ENCODE data around the gene ZNF106. TPM values are rescaled to one million over a fixed set of nuclear protein-coding genes. Genes with fewer than 3 reads are reported as not detected.
A peak's percentile ranks its signal among the peaks of the same experiment; 100 is the strongest.

Gene ZNF106
- total and polyA plus RNA-seq, 2 of the 4 experiments (the other 2 are of a cell fraction), result 19.2 to 87.5 TPM

DNA sequence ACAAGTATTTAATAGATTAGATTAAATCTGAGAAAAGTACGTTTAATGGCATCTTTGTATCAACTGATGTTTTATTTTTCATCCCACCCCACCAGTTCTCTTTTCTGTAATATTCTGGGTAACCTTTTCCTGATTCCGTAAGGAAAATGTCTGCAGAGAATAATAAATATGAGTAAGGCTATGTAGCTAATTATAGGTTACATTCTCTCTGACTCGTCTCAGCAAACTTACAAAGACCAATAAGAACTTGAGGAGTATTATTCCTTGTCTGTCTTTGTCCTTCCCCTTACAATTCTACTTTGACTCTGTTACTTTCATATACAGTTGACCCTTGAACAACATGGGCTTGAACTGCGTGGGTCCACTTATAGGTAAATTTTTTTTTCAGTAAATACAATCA lies 16.6 kb upstream of the ZNF106 start:
- Histone ChIP-seq H4K91ac (ENCODE audit: insufficient read depth, low read depth, low read length) (no peak overlapping the region), H4K8ac (ENCODE audit: low read depth in 2 of 2, low read length in 2 of 2) (no peak overlapping the region), H3K4me1 (ENCODE audit: control insufficient read depth, insufficient read depth, low read length) (peaks cover 16% of the 10 kb centered on the region), H3K27me3 (ENCODE audit: control insufficient read depth, insufficient read depth, low read length) (no peaks in the 10 kb centered on the region), H3K23ac (ENCODE audit: low read depth, low read length) (no peak overlapping the region), H3K36me3 (ENCODE audit: control insufficient read depth, insufficient read depth, low read length) (peaks cover 2% of the 10 kb centered on the region; the same call in 1 of the 2 replicates), H3K4me3 (ENCODE audit: insufficient read depth, low read depth, low read length) (no peak overlapping the region), H3K9ac (ENCODE audit: low read depth, low read length) (no peak overlapping the region), H2AK5ac (ENCODE audit: low read depth, low read length) (no peak overlapping the region), H2BK20ac (ENCODE audit: low read depth, low read length) (no peak overlapping the region), H2BK120ac (ENCODE audit: low read depth, low read length) (no peak overlapping the region), H2BK15ac (ENCODE audit: low read depth, low read length) (no peak overlapping the region), H3K14ac (replicated peaks; ENCODE audit: low read depth, low read length) (no peak overlapping the region), H3K4me2 (ENCODE audit: low read depth, low read length) (peak overlapping the region; percentile 9; the same call in 1 of the 2 replicates), H3K79me1 (ENCODE audit: low read depth in 1 of 2, low read length in 2 of 2) (peaks cover 27 to 74% of the 10 kb centered on the region in 2 experiments), H3K18ac (ENCODE audit: low read depth, low read length) (no peak overlapping the region), H2AFZ (replicated peaks; ENCODE audit: low read length, poor library complexity) (no peak overlapping the region), H4K20me1 (ENCODE audit: insufficient read depth, low read length) (peaks cover 18% of the 10 kb centered on the region; the same call in 1 of the 2 replicates), H3K27ac (ENCODE audit: insufficient read depth, low read length) (no peak overlapping the region), H2BK5ac (ENCODE audit: low read depth, low read length, poor library complexity, severe bottlenecking) (no peak overlapping the region), H3K4ac (ENCODE audit: low read depth, low read length) (no peak overlapping the region), H4K5ac (ENCODE audit: low read depth, low read length) (no peak overlapping the region), H3K56ac (ENCODE audit: extremely low read depth, insufficient read depth, low read length) (no peak overlapping the region), H2AK9ac (replicated peaks; ENCODE audit: low read depth, low read length, poor library complexity) (no peak overlapping the region), H3K9me1 (ENCODE audit: insufficient read depth, low read length) (peaks cover 7% of the 10 kb centered on the region), H3K9me3 (ENCODE audit: control insufficient read depth, insufficient read depth, low read length) (no peaks in the 10 kb centered on the region)
- in situ Hi-C loops (cut with MboI; ENCODE audit: low sequenced_read_pairs) (no loop called here), dilution Hi-C loops (cut with HindIII; ENCODE audit: low sequenced_read_pairs, unreplicated experiment) (no loop called here), intact Hi-C loops (cut with micrococcal nuclease) (no loop called here)
- ChIA-PET POLR2A (ENCODE audit: unreplicated experiment) (interaction anchor here (0.6 kb wide), 1 partner anchor 13 kb away, joined by 3 read pairs; no protein-coding TSS in a partner anchor), CTCF (interaction anchor here (1.0 kb wide), 1 partner anchor 42 kb away, joined by 3 read pairs; no protein-coding TSS in a partner anchor)
- BruUV-seq (replicated peaks), result no TSS peak
- DNase-seq (peak; percentile 45), ATAC-seq (ENCODE audit: low read depth) (no peak)
- TF ChIP-seq NFE2L2 (IDR thresholded peaks at IDR 0.05; ENCODE audit: low read depth, low read length), result no peak
- TF ChIP-seq MXI1 (IDR thresholded peaks at IDR 0.05; ENCODE audit: borderline replicate concordance, low read depth, low read length), result no peak
- TF ChIP-seq RFX5 (IDR thresholded peaks at IDR 0.05; ENCODE audit: low read depth, low read length), result no peak
- TF ChIP-seq, protein P1, sequence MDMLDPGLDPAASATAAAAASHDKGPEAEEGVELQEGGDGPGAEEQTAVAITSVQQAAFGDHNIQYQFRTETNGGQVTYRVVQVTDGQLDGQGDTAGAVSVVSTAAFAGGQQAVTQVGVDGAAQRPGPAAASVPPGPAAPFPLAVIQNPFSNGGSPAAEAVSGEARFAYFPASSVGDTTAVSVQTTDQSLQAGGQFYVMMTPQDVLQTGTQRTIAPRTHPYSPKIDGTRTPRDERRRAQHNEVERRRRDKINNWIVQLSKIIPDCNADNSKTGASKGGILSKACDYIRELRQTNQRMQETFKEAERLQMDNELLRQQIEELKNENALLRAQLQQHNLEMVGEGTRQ (IDR thresholded peaks at IDR 0.05; ENCODE audit: low read depth, low read length), result no peak
- no peak for TF ChIP-seq CEBPB (IDR thresholded peaks at IDR 0.05; ENCODE audit: low read depth, low read length)
- no peak for TF ChIP-seq BHLHE40 (IDR thresholded peaks at IDR 0.05; ENCODE audit: low read depth, low read length)
- TF ChIP-seq, protein P2, sequence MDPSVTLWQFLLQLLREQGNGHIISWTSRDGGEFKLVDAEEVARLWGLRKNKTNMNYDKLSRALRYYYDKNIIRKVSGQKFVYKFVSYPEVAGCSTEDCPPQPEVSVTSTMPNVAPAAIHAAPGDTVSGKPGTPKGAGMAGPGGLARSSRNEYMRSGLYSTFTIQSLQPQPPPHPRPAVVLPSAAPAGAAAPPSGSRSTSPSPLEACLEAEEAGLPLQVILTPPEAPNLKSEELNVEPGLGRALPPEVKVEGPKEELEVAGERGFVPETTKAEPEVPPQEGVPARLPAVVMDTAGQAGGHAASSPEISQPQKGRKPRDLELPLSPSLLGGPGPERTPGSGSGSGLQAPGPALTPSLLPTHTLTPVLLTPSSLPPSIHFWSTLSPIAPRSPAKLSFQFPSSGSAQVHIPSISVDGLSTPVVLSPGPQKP (IDR thresholded peaks at IDR 0.05; ENCODE audit: borderline replicate concordance, low read depth, low read length), result no peak
- TF ChIP-seq, protein P3, sequence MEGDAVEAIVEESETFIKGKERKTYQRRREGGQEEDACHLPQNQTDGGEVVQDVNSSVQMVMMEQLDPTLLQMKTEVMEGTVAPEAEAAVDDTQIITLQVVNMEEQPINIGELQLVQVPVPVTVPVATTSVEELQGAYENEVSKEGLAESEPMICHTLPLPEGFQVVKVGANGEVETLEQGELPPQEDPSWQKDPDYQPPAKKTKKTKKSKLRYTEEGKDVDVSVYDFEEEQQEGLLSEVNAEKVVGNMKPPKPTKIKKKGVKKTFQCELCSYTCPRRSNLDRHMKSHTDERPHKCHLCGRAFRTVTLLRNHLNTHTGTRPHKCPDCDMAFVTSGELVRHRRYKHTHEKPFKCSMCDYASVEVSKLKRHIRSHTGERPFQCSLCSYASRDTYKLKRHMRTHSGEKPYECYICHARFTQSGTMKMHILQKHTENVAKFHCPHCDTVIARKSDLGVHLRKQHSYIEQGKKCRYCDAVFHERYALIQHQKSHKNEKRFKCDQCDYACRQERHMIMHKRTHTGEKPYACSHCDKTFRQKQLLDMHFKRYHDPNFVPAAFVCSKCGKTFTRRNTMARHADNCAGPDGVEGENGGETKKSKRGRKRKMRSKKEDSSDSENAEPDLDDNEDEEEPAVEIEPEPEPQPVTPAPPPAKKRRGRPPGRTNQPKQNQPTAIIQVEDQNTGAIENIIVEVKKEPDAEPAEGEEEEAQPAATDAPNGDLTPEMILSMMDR (conservative IDR thresholded peaks at IDR 0.05; ENCODE audit: low read depth, low read length), result no peak
- no peak for TF ChIP-seq FOS (IDR thresholded peaks at IDR 0.05; ENCODE audit: low read depth, low read length)
- TF ChIP-seq SMC3 (IDR thresholded peaks at IDR 0.05; ENCODE audit: low read depth, low read length), result no peak
- no peak for TF ChIP-seq MAFK (IDR thresholded peaks at IDR 0.05; ENCODE audit: low read depth, low read length)
- no peak for TF ChIP-seq RAD21 (IDR thresholded peaks at IDR 0.05; ENCODE audit: low read length)
- TF ChIP-seq MAZ (IDR thresholded peaks at IDR 0.05; ENCODE audit: borderline replicate concordance, low read depth, low read length), result no peak
- no peak for TF ChIP-seq RCOR1 (IDR thresholded peaks at IDR 0.05; ENCODE audit: insufficient replicate concordance, low read length)
- TF ChIP-seq CHD1 (IDR thresholded peaks at IDR 0.05; ENCODE audit: low read depth, low read length), result no peak
- WGBS, 2 experiments (ENCODE audit: extremely low coverage in 2 of 2, insufficient read length in 1 of 2), result no CpG with 5 or more reads among the region's 4 CpGs
